ENCODE measurements around the gene FER.

- no peak for TF ChIP-seq POLR2AphosphoS5 (IDR thresholded peaks at IDR 0.05; ENCODE audit: low read depth, low read length)
- TF ChIP-seq CTCF (IDR thresholded peaks at IDR 0.05), result no peak
- no peak for TF ChIP-seq TCF7L2 (IDR thresholded peaks at IDR 0.05; ENCODE audit: low read depth, low read length)
Observed at GRCh38 chr5:109041317-109041716, 293.6 kb downstream of the FER start.

All from Panc1 (cell line).